SK-N-SH (cell line): Measurements from ENCODE around the gene DMGDH. TPM values are rescaled to one million over a fixed set of nuclear protein-coding genes. Genes with fewer than 3 reads are reported as not detected.

ENCODE experiments used
- CTCF ChIA-PET: fragments of 300-600, 350-600 bp; formaldehyde crosslinking; extraction: SDS; loops from one replicate; lab custom pipeline; 2021; lab: Yijun Ruan, JAX
- POLR2A ChIA-PET: fragments of 350-600 bp; sonication (Branson Sonifier 250); formaldehyde crosslinking; extraction: SDS; loops from one replicate; lab custom pipeline; 2020; ENCODE audit warnings: antibody characterized with exemption, inconsistent platforms; lab: Yijun Ruan, JAX
- DNase-seq: peaks from one replicate; pipeline ENCODE4 v3.0.0; 2012
- H2AFZ ChIP-seq: fragments of 200-600 bp; sonication (generic); 2 replicates; pipeline ENCODE4 v1.8.1; 2016; ENCODE audit warnings: antibody characterized with exemption, mild to moderate bottlenecking, low read depth
- H3F3A ChIP-seq: fragments of 200-600 bp; sonication (generic); replicated peaks from 2 replicates; pipeline ENCODE3; 2016; ENCODE audit warnings: antibody characterized with exemption, mild to moderate bottlenecking; ENCODE audit not compliant: insufficient read depth
- H3K27ac ChIP-seq, 2 experiments: fragments of 200-500 bp in 1 of 2; fragments of 200-600 bp in 1 of 2; sonication (Bioruptor generic) in 1 of 2; sonication (generic), shearing (Covaris generic) in 1 of 2; 2 replicates each; pipeline versions ENCODE4 v1.5.1 to v1.6.1; 2014 to 2016; ENCODE audit warnings: low read depth in 2 of 2, inconsistent platforms in 1 of 2, low read length in 1 of 2, mild to moderate bottlenecking in 1 of 2, mixed read lengths in 1 of 2
- H3K27me3 ChIP-seq: fragments of 200-600 bp; sonication (generic), shearing (Covaris generic); 2 replicates; pipeline ENCODE4 v1.6.1; 2016; ENCODE audit warnings: mixed run types; ENCODE audit not compliant: insufficient read depth
- H3K36me3 ChIP-seq, 2 experiments: fragments of 200-500 bp in 1 of 2; fragments of 200-600 bp in 1 of 2; sonication (Bioruptor generic) in 1 of 2; sonication (generic) in 1 of 2; replicated peaks in 1 of 2; 2 replicates each; pipeline versions ENCODE3 to v1.5.1; 2014 to 2016; ENCODE audit warnings: low read length in 1 of 2, mild to moderate bottlenecking in 1 of 2; ENCODE audit not compliant: insufficient read depth in 2 of 2, control insufficient read depth in 1 of 2
- H3K4me1 ChIP-seq, 2 experiments: fragments of 200-500 bp in 1 of 2; fragments of 200-600 bp in 1 of 2; sonication (Bioruptor generic) in 1 of 2; sonication (generic), shearing (Covaris generic) in 1 of 2; 2 replicates each; pipeline versions ENCODE4 v1.5.1 to v1.6.1; 2014 to 2016; ENCODE audit warnings: low read depth in 1 of 2, low read length in 1 of 2, mixed run types in 1 of 2; ENCODE audit not compliant: insufficient read depth in 2 of 2, control insufficient read depth in 1 of 2
- H3K4me2 ChIP-seq: fragments of 200-600 bp; sonication (generic), shearing (Covaris generic); 2 replicates; pipeline ENCODE4 v1.6.1; 2017; ENCODE audit warnings: mixed run types
- H3K4me3 ChIP-seq, 2 experiments: fragments of 200-500 bp in 1 of 2; fragments of 200-600 bp in 1 of 2; sonication (Bioruptor generic) in 1 of 2; sonication (generic), shearing (Covaris generic) in 1 of 2; 2 replicates each; pipeline versions ENCODE4 v1.5.1 to v1.8.1; 2014 to 2016; ENCODE audit warnings: low read depth in 2 of 2, inconsistent platforms in 1 of 2, low read length in 1 of 2, mild to moderate bottlenecking in 1 of 2, mixed read lengths in 1 of 2, moderate library complexity in 1 of 2
- H3K79me2 ChIP-seq: fragments of 200-600 bp; sonication (generic); 2 replicates; pipeline ENCODE4 v1.8.1; 2017; ENCODE audit warnings: mild to moderate bottlenecking; ENCODE audit not compliant: insufficient read depth
- H3K9ac ChIP-seq: fragments of 200-600 bp; sonication (generic); 2 replicates; pipeline ENCODE4 v1.6.1; 2017; ENCODE audit warnings: mixed run types
- H3K9me2 ChIP-seq: fragments of 200-600 bp; sonication (generic); 2 replicates; pipeline ENCODE4 v1.6.1; 2017; ENCODE audit warnings: mixed run types
- H3K9me3 ChIP-seq: fragments of 200-600 bp; sonication (generic); 2 replicates; pipeline ENCODE4 v1.6.1; 2017; ENCODE audit warnings: mixed run types, mild to moderate bottlenecking, moderate library complexity
- H4K20me1 ChIP-seq: fragments of 200-600 bp; sonication (generic); 2 replicates; pipeline ENCODE4 v1.6.1; 2017; ENCODE audit warnings: mild to moderate bottlenecking, mixed run types; ENCODE audit not compliant: insufficient read depth
- CHD2 ChIP-seq: fragments of 150-350 bp; IDR thresholded peaks from 2 replicates; pipeline ENCODE4 v1.6.1; 2018; ENCODE audit warnings: low read length; ENCODE audit not compliant: partially characterized antibody
- ELF1 ChIP-seq: IDR thresholded peaks from 2 replicates; pipeline ENCODE4 v1.4.0; 2012
- EP300 ChIP-seq, 2 experiments: IDR thresholded peaks; 2 replicates each; pipeline versions ENCODE4 v1.4.0 to v1.6.1; 2012; ENCODE audit warnings: borderline replicate concordance in 1 of 2, low read depth in 1 of 2, low read length in 1 of 2
- FOXJ3 ChIP-seq: sonication (generic); formaldehyde crosslinking; IDR thresholded peaks from 2 replicates; pipeline ENCODE4 v1.5.1; 2020; ENCODE audit warnings: mild to moderate bottlenecking, missing genetic modification reagents
- FOXM1 ChIP-seq: IDR thresholded peaks from 2 replicates; pipeline ENCODE4 v1.4.0; 2012; ENCODE audit warnings: low read depth, mild to moderate bottlenecking
- MEF2A ChIP-seq: IDR thresholded peaks from 2 replicates; pipeline ENCODE4 v1.4.0; 2012; ENCODE audit warnings: low read depth, borderline replicate concordance
- MXI1 ChIP-seq: IDR thresholded peaks from 2 replicates; pipeline ENCODE4 v1.6.1; 2012; ENCODE audit warnings: mild to moderate bottlenecking, low read depth, low read length, improper control_type of control experiment
- RAD21 ChIP-seq: IDR thresholded peaks from 2 replicates; pipeline ENCODE4 v1.6.1; 2012; ENCODE audit warnings: mild to moderate bottlenecking, low read length
- RFX5 ChIP-seq: IDR thresholded peaks from 2 replicates; pipeline ENCODE4 v1.6.1; 2012; ENCODE audit warnings: mild to moderate bottlenecking, improper control_type of control experiment, low read length
- RXRA ChIP-seq: IDR thresholded peaks from 2 replicates; pipeline ENCODE4 v1.4.0; 2012; ENCODE audit warnings: low read depth, mild to moderate bottlenecking, borderline replicate concordance
- SIN3A ChIP-seq: IDR thresholded peaks from 2 replicates; pipeline ENCODE4 v1.6.1; 2012; ENCODE audit warnings: low read depth, mild to moderate bottlenecking, low read length, moderate library complexity, borderline replicate concordance
- TAF1 ChIP-seq: IDR thresholded peaks from 2 replicates; pipeline ENCODE4 v1.6.1; 2012; ENCODE audit warnings: low read depth, mild to moderate bottlenecking, low read length, moderate library complexity, borderline replicate concordance
- TCF12 ChIP-seq: IDR thresholded peaks from 2 replicates; pipeline ENCODE4 v1.4.0; 2012
- TEAD4 ChIP-seq: IDR thresholded peaks from 2 replicates; pipeline ENCODE4 v1.4.0; 2012; ENCODE audit warnings: mild to moderate bottlenecking, borderline replicate concordance; ENCODE audit not compliant: insufficient read depth
- YY1 ChIP-seq: IDR thresholded peaks from 2 replicates; pipeline ENCODE4 v1.4.0; 2012; ENCODE audit warnings: low read depth, mild to moderate bottlenecking
- WGBS: methylation state at CpG from one replicate; pipeline ENCODE4 v1.1.6; 2017; ENCODE audit warnings: low lambda C conversion rate; 5-methylcytosine and 5-hydroxymethylcytosine counted together
- polyA plus RNA-seq, 3 experiments: library from polyadenylated mRNA; depleted of rRNA; stranded (reverse); fragments of >200 nt; gene quantifications; 2 replicates each; pipeline ENCODE4 v1.2.3, GENCODE V29; 2012
- TF ChIP-seq, protein P1 (sequence below): IDR thresholded peaks from 2 replicates; pipeline ENCODE4 v1.4.0; 2012; ENCODE audit warnings: low read depth, borderline replicate concordance
- TF ChIP-seq, protein P2 (sequence below): IDR thresholded peaks from 2 replicates; pipeline ENCODE4 v1.6.1; 2012; ENCODE audit warnings: mild to moderate bottlenecking, low read depth, low read length, moderate library complexity
- TF ChIP-seq, protein P3 (sequence below): fragments of 150-350 bp; IDR thresholded peaks from 2 replicates; pipeline ENCODE4 v1.6.1; 2016; ENCODE audit warnings: mild to moderate bottlenecking, low read depth, low read length
- TF ChIP-seq, protein P4 (sequence below): fragments of 150-350 bp; IDR thresholded peaks from 2 replicates; pipeline ENCODE4 v1.6.1; 2017; ENCODE audit warnings: antibody characterized with exemption, low read length, low read depth, borderline replicate concordance
- TF ChIP-seq, protein P5 (sequence below): IDR thresholded peaks from 2 replicates; pipeline ENCODE4 v1.4.0; 2012; ENCODE audit warnings: low read depth

Gene DMGDH
- polyA plus RNA-seq, 1 of the 3 experiments (the other 2 are of a cell fraction) = 0.56 TPM

DNA sequence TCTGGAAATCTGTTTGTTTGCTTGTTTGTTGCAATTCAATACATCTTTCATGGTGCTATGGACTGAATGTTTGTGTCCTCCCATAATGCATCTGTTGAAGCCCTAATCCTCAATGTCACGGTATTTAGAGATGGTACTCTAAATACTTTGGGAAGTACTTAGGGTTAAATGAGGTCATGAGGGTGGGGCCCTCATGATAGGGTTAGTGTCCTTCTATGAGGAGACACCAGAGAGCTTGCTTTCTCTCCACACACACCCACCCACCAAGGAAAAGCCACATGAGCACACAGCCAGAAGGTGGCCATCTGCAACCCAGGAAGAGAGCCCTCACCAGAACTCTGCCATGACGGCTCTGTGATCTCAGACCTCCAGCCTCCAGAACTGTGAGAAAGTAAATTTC lies 32.7 kb downstream of the DMGDH start:
- Histone ChIP-seq H3K27me3 (no peaks in the 10 kb centered on the region), H2AFZ (no peak overlapping the region), H3K27ac (no peak overlapping the region), H3K36me3 (no peaks in the 10 kb centered on the region), H3F3A (no peaks in the 10 kb centered on the region), H3K4me1 (peaks cover 0 to 3% of the 10 kb centered on the region in 2 experiments; a peak in 1 of 4 replicates), H3K4me3 (no peak overlapping the region), H3K9ac (no peak overlapping the region), H3K4me2 (no peak overlapping the region), H3K79me2 (no peaks in the 10 kb centered on the region)
- ChIA-PET POLR2A (no interaction called here), CTCF (interaction anchor here (1.5 kb wide), 1 partner anchor 96 kb away, joined by 4 read pairs; no protein-coding TSS in a partner anchor)
- no peak for DNase-seq
- WGBS = 81% methylated on average over 2 of the region's 2 CpGs
- TF ChIP-seq, protein P1, sequence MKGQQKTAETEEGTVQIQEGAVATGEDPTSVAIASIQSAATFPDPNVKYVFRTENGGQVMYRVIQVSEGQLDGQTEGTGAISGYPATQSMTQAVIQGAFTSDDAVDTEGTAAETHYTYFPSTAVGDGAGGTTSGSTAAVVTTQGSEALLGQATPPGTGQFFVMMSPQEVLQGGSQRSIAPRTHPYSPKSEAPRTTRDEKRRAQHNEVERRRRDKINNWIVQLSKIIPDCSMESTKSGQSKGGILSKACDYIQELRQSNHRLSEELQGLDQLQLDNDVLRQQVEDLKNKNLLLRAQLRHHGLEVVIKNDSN = no peak
- no peak for TF ChIP-seq TEAD4
- no peak for TF ChIP-seq MEF2A
- TF ChIP-seq, protein P2, sequence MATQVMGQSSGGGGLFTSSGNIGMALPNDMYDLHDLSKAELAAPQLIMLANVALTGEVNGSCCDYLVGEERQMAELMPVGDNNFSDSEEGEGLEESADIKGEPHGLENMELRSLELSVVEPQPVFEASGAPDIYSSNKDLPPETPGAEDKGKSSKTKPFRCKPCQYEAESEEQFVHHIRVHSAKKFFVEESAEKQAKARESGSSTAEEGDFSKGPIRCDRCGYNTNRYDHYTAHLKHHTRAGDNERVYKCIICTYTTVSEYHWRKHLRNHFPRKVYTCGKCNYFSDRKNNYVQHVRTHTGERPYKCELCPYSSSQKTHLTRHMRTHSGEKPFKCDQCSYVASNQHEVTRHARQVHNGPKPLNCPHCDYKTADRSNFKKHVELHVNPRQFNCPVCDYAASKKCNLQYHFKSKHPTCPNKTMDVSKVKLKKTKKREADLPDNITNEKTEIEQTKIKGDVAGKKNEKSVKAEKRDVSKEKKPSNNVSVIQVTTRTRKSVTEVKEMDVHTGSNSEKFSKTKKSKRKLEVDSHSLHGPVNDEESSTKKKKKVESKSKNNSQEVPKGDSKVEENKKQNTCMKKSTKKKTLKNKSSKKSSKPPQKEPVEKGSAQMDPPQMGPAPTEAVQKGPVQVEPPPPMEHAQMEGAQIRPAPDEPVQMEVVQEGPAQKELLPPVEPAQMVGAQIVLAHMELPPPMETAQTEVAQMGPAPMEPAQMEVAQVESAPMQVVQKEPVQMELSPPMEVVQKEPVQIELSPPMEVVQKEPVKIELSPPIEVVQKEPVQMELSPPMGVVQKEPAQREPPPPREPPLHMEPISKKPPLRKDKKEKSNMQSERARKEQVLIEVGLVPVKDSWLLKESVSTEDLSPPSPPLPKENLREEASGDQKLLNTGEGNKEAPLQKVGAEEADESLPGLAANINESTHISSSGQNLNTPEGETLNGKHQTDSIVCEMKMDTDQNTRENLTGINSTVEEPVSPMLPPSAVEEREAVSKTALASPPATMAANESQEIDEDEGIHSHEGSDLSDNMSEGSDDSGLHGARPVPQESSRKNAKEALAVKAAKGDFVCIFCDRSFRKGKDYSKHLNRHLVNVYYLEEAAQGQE = no peak
- no peak for TF ChIP-seq FOXM1
- no peak for TF ChIP-seq YY1
- TF ChIP-seq, protein P3, sequence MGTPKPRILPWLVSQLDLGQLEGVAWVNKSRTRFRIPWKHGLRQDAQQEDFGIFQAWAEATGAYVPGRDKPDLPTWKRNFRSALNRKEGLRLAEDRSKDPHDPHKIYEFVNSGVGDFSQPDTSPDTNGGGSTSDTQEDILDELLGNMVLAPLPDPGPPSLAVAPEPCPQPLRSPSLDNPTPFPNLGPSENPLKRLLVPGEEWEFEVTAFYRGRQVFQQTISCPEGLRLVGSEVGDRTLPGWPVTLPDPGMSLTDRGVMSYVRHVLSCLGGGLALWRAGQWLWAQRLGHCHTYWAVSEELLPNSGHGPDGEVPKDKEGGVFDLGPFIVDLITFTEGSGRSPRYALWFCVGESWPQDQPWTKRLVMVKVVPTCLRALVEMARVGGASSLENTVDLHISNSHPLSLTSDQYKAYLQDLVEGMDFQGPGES = no peak
- TF ChIP-seq MXI1 = no peak
- TF ChIP-seq, all 33 proteins: peak for 0
- no peaks in the 10 kb centered on the region for H4K20me1 ChIP-seq
- no peaks in the 10 kb centered on the region for H3K9me3 ChIP-seq
- H3K9me2 ChIP-seq = no peaks in the 10 kb centered on the region

DNA sequence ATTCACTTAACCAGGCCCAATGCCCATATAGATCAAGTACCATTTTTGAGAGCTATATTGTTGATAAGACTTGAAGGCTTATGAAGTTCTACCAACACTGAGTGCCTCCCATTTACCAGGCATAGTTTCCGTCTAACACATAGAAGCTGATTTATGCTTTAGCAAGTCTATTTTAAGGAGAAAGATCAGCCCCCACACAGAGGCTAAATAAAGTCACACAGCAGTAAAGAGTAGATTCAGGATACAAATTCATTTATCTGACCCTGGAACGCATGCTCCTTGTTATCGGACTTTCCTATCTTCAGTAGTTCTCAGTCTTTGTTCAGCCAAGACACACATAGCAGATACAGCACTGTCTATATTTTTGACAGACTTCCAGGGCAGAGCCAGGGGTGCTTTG lies 34.2 kb downstream of the DMGDH start:
- no peaks in the 10 kb centered on the region for H3K27me3 ChIP-seq
- H2AFZ ChIP-seq = no peak overlapping the region
- no peak overlapping the region for H3K4me3 ChIP-seq
- H3K9me2 ChIP-seq = no peaks in the 10 kb centered on the region
- H3K79me2 ChIP-seq = no peaks in the 10 kb centered on the region
- no peaks in the 10 kb centered on the region for H3K36me3 ChIP-seq
- no peaks in the 10 kb centered on the region for H4K20me1 ChIP-seq
- 90% methylated on average over 3 of the region's 3 CpGs for WGBS
- H3K4me1 ChIP-seq = peaks cover 0 to 12% of the 10 kb centered on the region in 2 experiments; a peak in 2 of 4 replicates
- no peak overlapping the region for H3K4me2 ChIP-seq
- no peaks in the 10 kb centered on the region for H3F3A ChIP-seq
- H3K27ac ChIP-seq = no peak overlapping the region
- no peak overlapping the region for H3K9ac ChIP-seq
- ChIA-PET CTCF (interaction anchor here (1.3 to 3.2 kb wide), 3 partner anchors 10 to 98 kb away, joined by 3 to 32 read pairs (median 16); no protein-coding TSS in a partner anchor), POLR2A (no interaction called here)
- no peaks in the 10 kb centered on the region for H3K9me3 ChIP-seq
- no peak for DNase-seq
- TF ChIP-seq CHD2 (no peak), YY1 (no peak), ELF1 (no peak), TCF12 (no peak), RAD21 (no peak), FOXM1 (no peak), FOXJ3 (CRISPR knock-in tag) (no peak), RXRA (no peak), EP300 (IDR thresholded peaks at IDR 0.05; ENCODE audit: borderline replicate concordance in 1 of 2, low read depth in 1 of 2, low read length in 1 of 2) (no peak), RFX5 (no peak), SIN3A (no peak), TAF1 (no peak)
- TF ChIP-seq, protein P4, sequence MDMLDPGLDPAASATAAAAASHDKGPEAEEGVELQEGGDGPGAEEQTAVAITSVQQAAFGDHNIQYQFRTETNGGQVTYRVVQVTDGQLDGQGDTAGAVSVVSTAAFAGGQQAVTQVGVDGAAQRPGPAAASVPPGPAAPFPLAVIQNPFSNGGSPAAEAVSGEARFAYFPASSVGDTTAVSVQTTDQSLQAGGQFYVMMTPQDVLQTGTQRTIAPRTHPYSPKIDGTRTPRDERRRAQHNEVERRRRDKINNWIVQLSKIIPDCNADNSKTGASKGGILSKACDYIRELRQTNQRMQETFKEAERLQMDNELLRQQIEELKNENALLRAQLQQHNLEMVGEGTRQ = no peak
- TF ChIP-seq, protein P5, sequence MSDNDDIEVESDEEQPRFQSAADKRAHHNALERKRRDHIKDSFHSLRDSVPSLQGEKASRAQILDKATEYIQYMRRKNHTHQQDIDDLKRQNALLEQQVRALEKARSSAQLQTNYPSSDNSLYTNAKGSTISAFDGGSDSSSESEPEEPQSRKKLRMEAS = no peak
- TF ChIP-seq, protein P1 = no peak
